Thyroid gland (tissue), 4 donors: ENCODE results near the gene PDZRN3.

Source experiments
- POLR2A ChIP-seq, 2 donors: fragments of 450-650 bp; IDR thresholded peaks; one replicate each; pipeline ENCODE4 v1.6.1; 2017; ENCODE audit warnings: antibody characterized with exemption in 2 of 2, mild to moderate bottlenecking in 2 of 2, moderate library complexity in 1 of 2
- TF ChIP-seq, protein P1 (sequence below), 6 experiments: fragments of 200-600 bp in 3 of 6; fragments of 450-650 bp in 3 of 6; sonication (generic) in 3 of 6; IDR thresholded peaks; one replicate each; pipeline ENCODE4 v1.5.1; 2016 to 2019; ENCODE audit warnings: antibody characterized with exemption in 6 of 6, mild to moderate bottlenecking in 2 of 6, inconsistent platforms in 1 of 6, moderate library complexity in 1 of 6

DNA sequence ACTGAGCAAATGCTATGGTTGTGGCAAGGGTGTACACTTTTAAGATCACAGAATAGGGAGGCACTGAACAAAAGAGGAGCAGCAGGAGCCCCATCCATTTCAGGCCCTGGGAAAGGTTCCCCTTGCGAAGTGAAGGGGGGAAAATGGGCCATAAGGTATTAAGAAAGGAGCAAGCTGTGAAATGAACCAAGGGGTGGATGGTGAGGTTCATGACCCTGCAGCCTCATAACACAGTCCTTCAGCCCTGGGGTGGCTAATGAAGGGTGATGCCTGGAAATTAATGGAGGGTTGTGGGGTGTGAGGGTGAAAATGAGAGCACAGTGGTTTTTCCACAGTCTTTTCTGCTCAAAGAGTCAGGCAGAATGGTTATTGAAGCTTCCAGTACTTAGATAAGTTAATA is 150.1 kb downstream of the PDZRN3 start:
- TF ChIP-seq POLR2A (IDR thresholded peaks at IDR 0.05) = no peak
- TF ChIP-seq, protein P1, sequence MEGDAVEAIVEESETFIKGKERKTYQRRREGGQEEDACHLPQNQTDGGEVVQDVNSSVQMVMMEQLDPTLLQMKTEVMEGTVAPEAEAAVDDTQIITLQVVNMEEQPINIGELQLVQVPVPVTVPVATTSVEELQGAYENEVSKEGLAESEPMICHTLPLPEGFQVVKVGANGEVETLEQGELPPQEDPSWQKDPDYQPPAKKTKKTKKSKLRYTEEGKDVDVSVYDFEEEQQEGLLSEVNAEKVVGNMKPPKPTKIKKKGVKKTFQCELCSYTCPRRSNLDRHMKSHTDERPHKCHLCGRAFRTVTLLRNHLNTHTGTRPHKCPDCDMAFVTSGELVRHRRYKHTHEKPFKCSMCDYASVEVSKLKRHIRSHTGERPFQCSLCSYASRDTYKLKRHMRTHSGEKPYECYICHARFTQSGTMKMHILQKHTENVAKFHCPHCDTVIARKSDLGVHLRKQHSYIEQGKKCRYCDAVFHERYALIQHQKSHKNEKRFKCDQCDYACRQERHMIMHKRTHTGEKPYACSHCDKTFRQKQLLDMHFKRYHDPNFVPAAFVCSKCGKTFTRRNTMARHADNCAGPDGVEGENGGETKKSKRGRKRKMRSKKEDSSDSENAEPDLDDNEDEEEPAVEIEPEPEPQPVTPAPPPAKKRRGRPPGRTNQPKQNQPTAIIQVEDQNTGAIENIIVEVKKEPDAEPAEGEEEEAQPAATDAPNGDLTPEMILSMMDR (IDR thresholded peaks at IDR 0.05) = no peak
